Measurements from ENCODE around the gene SLCO3A1. TPM values are rescaled to one million over a fixed set of nuclear protein-coding genes. Genes with fewer than 3 reads are reported as not detected.
A peak's percentile ranks its signal among the peaks of the same experiment; 100 is the strongest.

The SLCO3A1 gene
- total RNA-seq, 1 experiment from 2014 or later, result 23.4 TPM

GRCh38 chr15:91922646-91923547, 69.4 kb downstream of the SLCO3A1 start:
- no peak for DNase-seq (ENCODE audit: low read depth)
- in situ Hi-C loops (cut with HindIII; ENCODE audit: low pct_unique_long_range_greater_than_20kb, low sequenced_read_pairs), result no loop called here

DNA sequence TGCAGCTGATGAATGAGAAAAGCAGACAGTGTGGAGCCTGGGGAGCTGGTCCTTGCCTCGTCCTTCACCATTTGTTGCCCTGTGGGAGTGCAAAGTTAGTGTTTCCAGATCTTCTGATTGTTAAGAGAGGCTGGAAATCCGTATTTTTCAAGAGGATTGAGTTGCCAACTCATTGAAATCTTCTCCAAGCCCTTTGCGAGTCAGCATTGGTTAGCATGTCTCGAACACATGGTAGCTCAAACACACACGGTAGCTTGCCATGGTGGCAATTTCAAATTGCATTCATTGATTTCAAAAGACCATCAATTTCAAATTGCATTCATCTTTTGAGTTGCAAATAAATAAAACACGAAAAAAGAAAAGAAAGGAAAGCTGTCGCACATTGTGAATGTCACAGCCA, 70.7 kb downstream of the SLCO3A1 start:
- DNase-seq (ENCODE audit: low read depth), result no peak
- in situ Hi-C loops (cut with HindIII; ENCODE audit: low pct_unique_long_range_greater_than_20kb, low sequenced_read_pairs), result no loop called here

DNA sequence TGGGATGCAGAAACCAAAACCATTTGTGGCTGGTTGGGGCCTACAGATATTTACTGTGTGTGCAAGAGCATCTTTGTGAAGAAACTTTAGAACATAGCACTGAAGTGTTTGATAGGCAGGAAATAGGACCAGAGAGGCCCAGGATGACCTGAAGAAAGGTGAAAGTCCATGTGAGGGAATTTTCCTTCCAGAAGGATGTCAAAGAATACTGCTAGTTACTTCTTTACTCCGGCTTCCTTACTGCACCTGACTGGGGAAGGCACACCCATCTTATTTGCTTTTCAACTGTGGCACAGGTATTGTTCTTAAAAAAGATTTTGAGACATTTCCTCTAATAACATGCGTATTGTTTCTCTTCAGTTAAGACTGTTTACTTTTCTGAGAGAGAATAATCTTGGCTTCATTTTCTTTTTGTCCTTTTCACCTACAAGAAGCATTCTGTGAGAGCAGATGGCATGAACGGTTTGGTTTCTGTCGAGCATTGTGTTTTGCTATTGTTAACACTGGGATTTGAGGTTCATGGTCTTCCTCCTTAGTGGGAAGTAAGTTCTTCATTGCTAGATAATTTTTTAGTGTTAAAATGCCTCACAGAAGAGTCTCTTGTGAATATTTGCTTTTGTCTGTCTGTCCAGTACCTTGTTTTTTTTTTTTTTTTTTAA, 71.5 kb downstream of the SLCO3A1 start:
- DNase-seq (ENCODE audit: low read depth), result no peak
- in situ Hi-C loops (cut with HindIII; ENCODE audit: low pct_unique_long_range_greater_than_20kb, low sequenced_read_pairs), result no loop called here

DNA sequence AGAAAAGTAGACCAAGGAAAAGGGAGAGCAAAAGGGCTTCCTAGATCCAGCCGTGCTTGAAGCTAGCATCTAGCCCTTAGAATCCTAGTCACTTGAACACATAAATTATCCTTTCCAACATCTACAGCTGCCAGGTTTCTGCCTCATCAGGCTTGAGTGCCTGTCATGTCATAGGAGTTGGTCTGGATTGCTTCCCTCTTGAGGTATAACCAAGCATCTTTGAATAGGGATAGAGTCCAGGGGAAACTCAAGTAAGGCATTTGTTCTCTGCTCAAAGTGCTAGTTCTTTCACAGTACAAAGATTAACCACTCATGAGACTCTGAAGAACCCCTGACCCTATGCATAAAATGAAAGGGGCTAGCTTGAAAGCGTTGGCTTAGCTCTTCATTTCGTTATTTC, 72.3 kb downstream of the SLCO3A1 start:
- DNase-seq (ENCODE audit: low read depth), result no peak
- in situ Hi-C loops (cut with HindIII; ENCODE audit: low pct_unique_long_range_greater_than_20kb, low sequenced_read_pairs), result no loop called here

DNA sequence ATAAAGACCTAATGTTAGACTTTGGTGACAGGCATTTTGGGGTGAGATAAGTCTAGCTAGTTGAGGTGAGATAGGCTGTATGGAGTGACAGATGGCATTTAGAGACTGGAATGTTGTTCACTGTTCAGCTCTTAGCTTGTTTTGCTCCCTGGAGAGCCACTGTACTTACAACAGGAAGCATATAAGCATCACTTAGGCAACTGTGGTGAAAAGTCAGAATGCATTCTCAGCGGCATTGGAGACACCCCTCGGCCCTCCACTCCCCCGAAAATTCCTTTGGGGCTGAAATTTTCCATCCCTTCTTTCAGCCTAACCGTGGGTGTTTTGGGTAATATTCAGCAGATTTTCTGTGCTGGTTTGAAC, 73.4 kb downstream of the SLCO3A1 start:
- in situ Hi-C loops (cut with HindIII; ENCODE audit: low pct_unique_long_range_greater_than_20kb, low sequenced_read_pairs), result no loop called here
- DNase-seq (ENCODE audit: low read depth), result no peak

- in situ Hi-C loops (cut with HindIII; ENCODE audit: low pct_unique_long_range_greater_than_20kb, low sequenced_read_pairs), result no loop called here
- no peak for DNase-seq (ENCODE audit: low read depth)
Measured at GRCh38 chr15:91927585-91927984, 74.1 kb downstream of the SLCO3A1 start.

DNA sequence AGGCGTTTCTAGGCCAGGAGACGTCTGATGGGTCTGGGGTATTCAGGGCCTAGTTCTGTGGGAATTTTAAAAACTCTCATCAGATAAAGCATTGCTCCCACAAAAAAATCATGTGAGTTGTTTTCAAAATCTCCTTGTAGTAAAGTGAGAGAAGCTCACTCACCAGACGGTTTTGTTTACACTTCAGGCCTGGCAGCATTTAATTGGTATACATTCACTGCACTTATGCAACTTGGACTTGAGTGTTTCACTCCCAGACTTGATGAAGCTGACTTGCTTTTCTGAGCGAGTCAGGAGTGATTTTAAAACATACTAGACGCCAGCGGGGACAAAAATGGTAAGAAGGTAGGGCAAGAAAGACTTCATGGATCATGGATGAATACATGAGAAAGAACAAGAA, 75.2 kb downstream of the SLCO3A1 start:
- in situ Hi-C loops (cut with HindIII; ENCODE audit: low pct_unique_long_range_greater_than_20kb, low sequenced_read_pairs), result no loop called here

DNA sequence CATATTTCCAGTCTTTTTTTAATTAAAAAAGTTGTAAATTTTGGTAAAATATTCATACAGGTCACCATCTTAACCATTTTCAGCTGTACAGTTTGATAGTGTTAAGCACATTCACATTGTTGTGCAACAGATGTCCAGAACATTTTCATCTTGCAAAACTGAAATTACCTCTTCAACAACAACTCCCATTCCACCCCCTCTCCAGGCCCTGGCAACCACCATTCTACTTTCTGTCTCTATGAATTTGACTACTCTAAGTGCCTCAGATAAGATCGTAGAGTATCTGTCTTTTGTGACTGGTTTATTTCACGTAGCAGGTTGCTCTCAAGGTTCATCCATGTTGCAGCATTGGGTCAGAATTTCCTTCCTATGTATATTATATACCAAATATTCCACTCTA, 76.0 kb downstream of the SLCO3A1 start:
- in situ Hi-C loops (cut with HindIII; ENCODE audit: low pct_unique_long_range_greater_than_20kb, low sequenced_read_pairs), result no loop called here
- no peak for DNase-seq (ENCODE audit: low read depth)

More for the DNA sequence above, 75.2 kb downstream of the SLCO3A1 start:
- no peak for DNase-seq (ENCODE audit: low read depth)

- no peak for DNase-seq (ENCODE audit: low read depth)
- in situ Hi-C loops (cut with HindIII; ENCODE audit: low pct_unique_long_range_greater_than_20kb, low sequenced_read_pairs), result no loop called here
Measured at GRCh38 chr15:91930092-91930491, 76.6 kb downstream of the SLCO3A1 start.

GRCh38 chr15:91936182-91936775, 82.8 kb downstream of the SLCO3A1 start:
- DNase-seq (ENCODE audit: low read depth), result no peak
- in situ Hi-C loops (cut with HindIII; ENCODE audit: low pct_unique_long_range_greater_than_20kb, low sequenced_read_pairs), result no loop called here

DNA sequence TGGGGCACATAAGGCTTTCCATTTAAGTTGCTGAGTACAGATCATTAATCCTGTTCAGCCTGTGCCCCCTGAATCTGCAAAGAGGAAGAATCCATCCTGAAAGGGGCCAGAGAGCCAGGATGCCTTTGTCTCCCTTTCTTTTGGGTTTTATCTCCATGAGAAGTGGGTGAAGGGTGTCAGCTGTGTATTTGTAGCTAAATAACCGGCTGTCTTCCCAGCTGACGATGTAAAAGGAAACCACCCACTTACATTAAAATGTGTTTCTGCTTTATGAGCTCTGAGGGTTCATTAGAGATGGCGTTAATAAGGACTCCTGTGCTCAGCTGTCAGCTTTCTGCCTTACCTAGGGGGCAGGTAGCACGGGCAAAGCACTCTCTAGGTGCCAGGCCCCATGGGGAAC, 83.4 kb downstream of the SLCO3A1 start:
- in situ Hi-C loops (cut with HindIII; ENCODE audit: low pct_unique_long_range_greater_than_20kb, low sequenced_read_pairs), result no loop called here
- no peak for DNase-seq (ENCODE audit: low read depth)

GRCh38 chr15:91938136-91938535, 84.6 kb downstream of the SLCO3A1 start:
- in situ Hi-C loops (cut with HindIII; ENCODE audit: low pct_unique_long_range_greater_than_20kb, low sequenced_read_pairs), result no loop called here
- no peak for DNase-seq (ENCODE audit: low read depth)

GRCh38 chr15:91939403-91939831, 85.9 kb downstream of the SLCO3A1 start:
- no peak for DNase-seq (ENCODE audit: low read depth)
- in situ Hi-C loops (cut with HindIII; ENCODE audit: low pct_unique_long_range_greater_than_20kb, low sequenced_read_pairs), result no loop called here

DNA sequence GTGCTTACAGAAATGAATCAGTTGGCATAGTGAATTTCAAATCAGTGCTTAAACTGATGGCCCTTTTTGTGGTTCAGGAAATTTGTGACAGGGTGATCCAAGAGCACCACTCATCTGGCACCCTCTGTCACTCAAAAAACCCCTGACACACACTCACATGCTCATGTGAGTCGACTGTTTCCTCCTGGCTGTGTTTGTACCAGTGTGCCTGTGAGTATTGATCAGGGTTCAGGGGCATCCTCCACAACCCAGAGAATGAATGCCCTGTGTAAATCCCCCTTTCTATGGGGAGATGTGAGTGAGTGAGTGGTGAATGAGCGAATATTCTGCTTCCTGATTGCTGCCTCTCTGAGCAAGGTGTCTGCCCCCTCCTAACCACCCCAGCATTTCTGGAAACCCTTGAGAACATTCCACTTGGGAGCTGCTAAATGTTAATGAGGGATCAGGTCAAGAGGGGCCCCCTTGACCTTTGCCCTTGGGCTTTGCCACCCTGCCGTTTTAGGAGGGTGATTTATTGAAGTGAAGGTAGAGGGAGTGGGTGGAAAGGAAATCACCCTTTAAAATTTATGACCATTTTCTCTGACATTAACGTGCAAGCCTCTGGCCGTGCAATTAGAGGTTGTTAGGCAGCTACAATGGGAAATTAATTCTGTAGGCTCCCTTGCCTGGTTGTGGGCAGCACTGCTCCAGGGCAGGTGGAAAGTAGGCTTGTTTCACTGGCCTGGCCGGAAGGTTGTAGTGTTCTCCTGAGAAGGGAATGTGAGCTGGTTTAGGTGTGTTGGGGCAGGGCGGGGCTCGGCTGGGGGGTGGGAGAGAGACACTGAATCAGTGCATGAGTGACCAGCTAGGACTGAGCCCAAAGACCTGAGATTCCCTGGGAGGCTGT, 87.2 kb downstream of the SLCO3A1 start:
- in situ Hi-C loops (cut with HindIII; ENCODE audit: low pct_unique_long_range_greater_than_20kb, low sequenced_read_pairs), result no loop called here
- no peak for DNase-seq (ENCODE audit: low read depth)

DNA sequence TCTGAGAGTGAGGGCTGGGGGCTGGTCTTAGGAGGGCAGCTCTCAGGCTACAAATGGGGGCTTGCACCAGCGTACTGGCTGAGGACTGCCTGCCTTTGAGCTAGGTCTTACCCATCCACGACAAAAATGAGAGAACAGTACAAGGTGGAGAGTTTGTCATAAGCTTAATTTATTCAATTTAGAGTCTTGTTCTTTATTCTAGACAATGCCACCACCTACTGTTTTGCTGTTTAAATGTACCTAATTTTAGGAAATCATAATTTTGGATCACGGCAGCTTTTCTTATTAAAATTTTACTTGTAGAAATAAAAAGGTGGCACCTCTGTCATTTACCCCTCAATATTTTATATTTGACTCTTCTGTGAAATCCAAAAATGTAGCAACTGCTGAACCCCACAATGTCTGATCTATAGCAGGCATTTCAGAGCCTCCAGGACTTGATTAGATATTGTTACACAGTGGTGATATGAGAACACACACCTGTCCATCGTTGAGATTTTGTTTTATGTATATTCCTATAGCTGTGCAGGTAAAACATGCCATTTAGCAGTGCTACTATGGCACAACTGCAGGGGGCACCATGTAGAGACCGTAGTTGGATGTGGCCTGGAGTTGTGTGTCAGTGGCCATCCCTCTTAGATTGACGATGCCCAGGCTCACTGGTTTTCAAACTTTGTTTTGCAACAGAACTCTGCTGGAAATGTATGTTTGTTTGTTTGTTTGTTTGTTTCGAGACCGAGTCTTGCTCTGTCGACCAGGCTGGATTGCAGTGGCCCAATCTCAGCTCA, 88.6 kb downstream of the SLCO3A1 start:
- in situ Hi-C loops (cut with HindIII; ENCODE audit: low pct_unique_long_range_greater_than_20kb, low sequenced_read_pairs), result no loop called here

DNA sequence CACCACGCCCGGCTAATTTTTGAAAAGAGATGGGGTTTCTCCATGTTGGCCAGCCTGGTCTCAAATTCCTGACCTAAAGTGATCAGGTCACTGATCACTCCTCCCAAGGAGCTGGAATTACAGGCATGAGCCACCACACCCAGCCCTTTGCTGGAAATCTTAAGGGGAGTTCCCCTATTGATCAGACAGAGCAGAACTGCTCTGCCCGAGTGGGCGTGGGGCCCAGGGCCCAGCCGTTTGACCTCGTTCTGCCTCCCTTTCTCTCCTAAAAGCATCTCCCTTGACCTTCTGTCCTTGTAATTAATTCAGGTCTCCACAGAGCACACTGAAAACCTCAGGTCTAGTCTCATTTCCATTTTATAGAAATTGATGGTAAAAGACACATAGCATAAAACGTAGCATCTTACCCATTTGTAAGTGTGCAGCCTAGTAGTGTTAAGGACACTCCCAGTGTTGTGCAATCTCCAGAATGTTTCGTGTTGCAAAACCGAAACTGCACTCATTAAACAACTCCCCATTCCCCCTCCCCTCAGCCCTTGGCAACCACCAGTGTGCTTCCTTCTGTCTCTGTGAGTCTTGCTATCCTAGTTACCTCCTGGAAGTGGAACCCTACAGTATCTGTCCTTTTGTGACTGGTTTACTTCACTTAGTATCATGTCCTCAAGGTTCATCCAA, 89.3 kb downstream of the SLCO3A1 start:
- in situ Hi-C loops (cut with HindIII; ENCODE audit: low pct_unique_long_range_greater_than_20kb, low sequenced_read_pairs), result no loop called here
- DNase-seq (ENCODE audit: low read depth), result peak; percentile 82

More for the DNA sequence above, 88.6 kb downstream of the SLCO3A1 start:
- no peak for DNase-seq (ENCODE audit: low read depth)

GRCh38 chr15:91944331-91944730, 90.8 kb downstream of the SLCO3A1 start:
- in situ Hi-C loops (cut with HindIII; ENCODE audit: low pct_unique_long_range_greater_than_20kb, low sequenced_read_pairs), result no loop called here
- DNase-seq (ENCODE audit: low read depth), result no peak
